ENCODE measurements around the gene RBM20.

RBM20 gene

DNA sequence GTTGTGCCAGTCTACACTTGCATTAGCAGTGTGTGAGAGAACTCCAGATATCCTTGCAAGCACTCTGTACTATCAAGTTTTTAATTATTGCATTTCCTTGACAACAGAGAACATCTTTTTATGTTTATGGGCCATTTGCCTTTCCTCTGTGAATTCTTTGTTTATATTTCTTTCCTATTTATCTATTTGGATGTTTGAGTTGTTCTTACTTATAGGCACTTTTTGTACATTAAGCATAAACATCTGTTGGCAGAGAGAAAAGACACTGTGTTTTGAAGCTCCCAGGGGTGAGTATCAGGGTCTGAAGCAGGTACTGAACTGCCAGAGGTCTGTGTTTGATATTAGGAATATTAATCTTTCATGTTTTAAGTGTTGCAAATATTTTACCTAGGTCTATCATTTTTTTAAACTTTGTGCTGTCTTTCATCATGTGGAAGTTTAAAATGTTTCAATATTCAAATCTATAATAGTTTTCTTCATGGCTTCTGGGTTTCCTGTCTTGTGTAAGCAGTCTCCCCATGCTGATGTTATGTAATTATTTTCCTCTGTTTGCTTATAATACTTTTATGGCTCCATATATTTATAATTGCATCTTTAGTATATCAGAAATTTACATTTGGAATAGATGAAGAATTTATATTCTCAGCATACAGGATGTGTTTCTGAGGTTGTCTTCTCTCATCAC, 209.9 kb downstream of the RBM20 start:
- DNase-seq (ENCODE audit: low spot score) = no peak

DNA sequence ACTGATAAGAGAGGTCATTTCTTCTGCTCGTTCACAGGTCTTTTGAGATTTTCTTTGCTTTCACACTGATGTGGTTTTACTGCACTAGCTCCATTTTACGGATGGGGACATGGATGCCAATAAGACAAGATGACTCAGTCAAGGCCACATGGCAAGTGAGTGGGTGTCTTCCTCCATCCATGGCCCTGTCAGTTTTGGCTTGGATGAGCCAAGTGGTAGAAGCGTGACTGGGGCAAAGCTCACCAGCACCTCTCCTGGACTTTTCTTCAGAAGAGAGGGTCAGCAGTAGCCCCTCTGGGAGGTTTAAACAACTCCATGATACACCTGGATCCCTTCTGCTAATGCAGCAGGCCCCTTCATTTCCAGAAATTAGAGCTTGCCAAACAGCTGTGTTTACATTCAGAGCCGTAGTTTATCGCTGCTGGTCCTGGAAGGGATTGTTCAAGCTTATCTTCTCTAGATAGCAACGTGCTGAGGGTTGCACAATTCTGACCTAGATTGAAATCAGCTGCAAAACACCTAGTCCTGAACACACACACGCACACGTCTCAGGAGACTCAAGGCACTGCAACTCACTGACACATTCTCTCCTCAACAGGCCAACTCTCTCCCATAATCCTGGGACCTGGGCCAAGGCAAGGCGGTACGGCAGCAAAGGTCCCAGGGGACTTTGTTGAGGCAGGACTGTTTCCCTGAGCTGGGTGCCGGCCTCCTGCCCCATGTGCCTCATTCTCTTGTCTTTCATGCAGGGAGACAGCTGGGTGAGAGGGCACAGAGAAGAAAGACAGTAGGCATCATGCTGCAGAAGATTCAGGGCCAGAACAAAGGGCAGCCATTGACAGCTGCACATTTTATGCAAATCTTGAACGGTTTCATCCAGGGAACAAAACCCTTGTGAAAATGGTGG, 213.4 kb downstream of the RBM20 start:
- peak; percentile 85 for DNase-seq (ENCODE audit: low spot score)

- DNase-seq (ENCODE audit: low spot score) = peak; percentile 23
These were observed 214.3 kb downstream of the RBM20 start for GRCh38 chr10:110858297-110858934.

- no peak for DNase-seq (ENCODE audit: low spot score)
These were observed 215.3 kb downstream of the RBM20 start for GRCh38 chr10:110859206-110859972.

GRCh38 chr10:110859973-110860376, 215.8 kb downstream of the RBM20 start:
- DNase-seq (ENCODE audit: low spot score) = peak; percentile 50

DNA sequence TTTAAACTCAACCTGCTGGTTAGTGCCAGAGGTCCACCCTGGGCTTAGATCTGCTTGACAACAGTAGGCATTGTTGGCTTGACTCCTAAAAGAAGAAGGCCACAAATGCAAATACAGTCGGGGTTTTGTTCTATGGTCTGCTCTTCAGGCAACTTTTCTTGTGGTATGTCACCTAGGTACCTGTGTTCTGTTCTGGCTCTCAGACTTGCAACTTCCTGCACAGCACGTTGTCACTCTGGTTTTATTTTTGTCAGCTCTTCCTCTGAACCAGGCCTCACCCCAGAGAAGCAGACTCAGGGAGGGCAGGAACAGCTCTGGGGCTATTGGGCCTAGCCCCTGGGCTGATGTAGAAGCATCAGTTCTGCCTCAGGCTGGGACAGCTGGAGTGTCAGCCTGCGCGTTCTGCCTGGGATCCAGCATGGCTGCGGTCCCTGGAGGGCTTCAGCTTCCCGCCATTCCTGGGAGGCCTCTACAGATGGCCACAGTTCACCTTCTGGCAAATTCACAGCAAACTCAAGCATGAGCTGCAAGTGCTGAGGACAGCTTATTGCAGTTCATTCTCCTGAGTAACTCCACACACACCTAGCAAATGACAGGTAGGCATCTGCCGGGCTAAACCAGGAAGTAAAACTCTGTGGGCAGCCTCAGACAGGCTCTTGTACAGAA, 216.6 kb downstream of the RBM20 start:
- peak; percentile 40 for DNase-seq (ENCODE audit: low spot score)

- DNase-seq (ENCODE audit: low spot score) = no peak
These were observed 217.3 kb downstream of the RBM20 start for GRCh38 chr10:110861476-110861875.

DNA sequence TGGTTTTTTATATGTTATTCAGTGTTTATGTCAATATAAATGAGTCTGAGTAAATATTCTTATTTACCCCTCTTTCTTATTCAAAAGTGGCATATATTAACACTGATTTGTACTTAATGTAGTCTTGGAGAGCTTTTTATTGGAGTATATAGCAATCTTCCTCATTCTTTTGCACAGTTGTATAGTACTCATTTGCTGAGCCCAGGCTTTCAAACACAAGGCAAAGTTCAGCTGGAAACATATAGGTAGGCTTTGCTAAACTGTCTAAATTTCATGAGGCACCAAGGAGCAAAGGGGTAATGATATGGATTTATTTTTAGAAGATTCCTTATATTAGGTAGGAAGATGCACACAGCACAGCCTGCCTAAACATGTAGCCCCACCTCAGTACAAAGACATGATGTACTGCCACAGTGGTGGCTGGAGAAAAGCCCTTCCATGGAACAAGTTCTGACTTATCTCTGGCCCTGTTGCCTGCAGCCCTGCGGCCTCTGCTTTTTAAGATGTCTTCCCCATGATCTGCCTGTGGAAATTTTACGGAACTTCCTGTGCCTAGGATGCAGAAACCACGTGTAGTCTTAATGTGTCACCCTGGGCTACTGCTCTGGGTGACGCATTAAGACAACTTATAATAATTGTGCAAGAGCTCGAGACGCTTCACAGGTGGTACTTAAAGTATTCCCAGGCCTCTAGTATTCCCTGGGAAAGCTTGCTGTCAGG, 218.0 kb downstream of the RBM20 start:
- no peak for DNase-seq (ENCODE audit: low spot score)

GRCh38 chr10:110862961-110863360, 218.8 kb downstream of the RBM20 start:
- DNase-seq (ENCODE audit: low spot score) = no peak

DNA sequence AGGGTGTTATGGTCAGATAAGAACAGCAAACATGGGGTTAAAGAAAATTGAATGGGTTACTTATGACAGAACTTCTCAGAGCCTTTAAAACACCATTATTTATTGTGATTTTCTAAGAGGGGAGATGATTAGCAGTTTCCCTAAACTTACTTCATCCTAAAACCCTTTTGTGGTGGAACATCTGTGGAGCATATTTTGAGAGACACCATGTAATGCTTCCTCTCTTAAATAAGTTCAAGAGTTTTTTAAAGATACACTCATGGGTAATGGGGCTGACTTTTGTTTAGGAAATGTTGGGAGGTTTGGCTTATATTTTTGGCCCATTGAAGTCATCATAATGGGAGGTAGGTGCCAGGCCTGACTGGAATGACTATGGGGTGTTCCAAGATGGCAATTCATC, 219.2 kb downstream of the RBM20 start:
- peak; percentile 62 for DNase-seq (ENCODE audit: low spot score)

DNA sequence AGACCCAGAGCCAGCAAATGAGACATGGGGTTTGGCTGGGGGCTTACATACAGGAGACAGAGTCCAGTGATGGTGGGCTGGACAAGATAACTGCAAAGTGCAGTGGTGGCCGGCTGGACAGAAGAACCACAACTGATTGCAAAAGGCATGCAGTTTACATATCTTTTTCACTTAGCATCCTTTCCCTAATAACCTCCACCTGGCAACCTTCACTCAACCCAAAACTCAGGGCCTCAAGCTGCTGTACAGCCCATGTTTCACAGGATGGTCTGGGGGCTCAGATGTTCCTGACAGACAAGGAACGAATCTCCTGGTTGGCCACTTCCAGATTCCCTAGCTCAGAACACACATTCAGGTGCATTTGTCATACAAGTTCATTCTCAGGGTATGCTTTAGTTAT, 219.8 kb downstream of the RBM20 start:
- no peak for DNase-seq (ENCODE audit: low spot score)

DNA sequence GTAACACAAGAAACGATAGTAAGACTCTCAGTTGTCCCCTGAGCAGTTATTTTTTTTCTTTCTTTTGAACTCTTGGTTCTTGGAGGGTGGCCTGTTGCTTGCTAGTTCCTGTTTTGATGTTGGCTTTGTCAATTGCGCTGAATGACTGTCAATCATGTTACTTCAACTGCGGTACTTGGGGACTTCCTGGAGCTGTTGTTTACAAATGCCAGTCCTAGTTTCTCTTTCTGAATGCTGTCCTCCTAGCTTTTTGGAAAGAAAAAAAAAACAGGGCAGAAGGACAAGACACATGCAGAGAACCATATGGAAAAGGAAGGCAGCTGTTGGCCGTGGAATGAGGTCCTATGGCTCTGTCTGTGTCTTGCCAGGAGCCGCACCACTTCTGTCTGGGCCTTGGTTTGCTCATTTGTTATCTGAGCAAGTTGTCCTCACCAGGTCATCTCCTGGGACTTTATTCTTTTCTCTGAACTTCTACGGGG, 220.6 kb downstream of the RBM20 start:
- peak; percentile 94 for DNase-seq (ENCODE audit: low spot score)

GRCh38 chr10:110865186-110865808, 221.2 kb downstream of the RBM20 start:
- peak; percentile 30 for DNase-seq (ENCODE audit: low spot score)

- peak; percentile 72 for DNase-seq (ENCODE audit: low spot score)
These were observed 221.8 kb downstream of the RBM20 start for GRCh38 chr10:110865809-110866482.

DNA sequence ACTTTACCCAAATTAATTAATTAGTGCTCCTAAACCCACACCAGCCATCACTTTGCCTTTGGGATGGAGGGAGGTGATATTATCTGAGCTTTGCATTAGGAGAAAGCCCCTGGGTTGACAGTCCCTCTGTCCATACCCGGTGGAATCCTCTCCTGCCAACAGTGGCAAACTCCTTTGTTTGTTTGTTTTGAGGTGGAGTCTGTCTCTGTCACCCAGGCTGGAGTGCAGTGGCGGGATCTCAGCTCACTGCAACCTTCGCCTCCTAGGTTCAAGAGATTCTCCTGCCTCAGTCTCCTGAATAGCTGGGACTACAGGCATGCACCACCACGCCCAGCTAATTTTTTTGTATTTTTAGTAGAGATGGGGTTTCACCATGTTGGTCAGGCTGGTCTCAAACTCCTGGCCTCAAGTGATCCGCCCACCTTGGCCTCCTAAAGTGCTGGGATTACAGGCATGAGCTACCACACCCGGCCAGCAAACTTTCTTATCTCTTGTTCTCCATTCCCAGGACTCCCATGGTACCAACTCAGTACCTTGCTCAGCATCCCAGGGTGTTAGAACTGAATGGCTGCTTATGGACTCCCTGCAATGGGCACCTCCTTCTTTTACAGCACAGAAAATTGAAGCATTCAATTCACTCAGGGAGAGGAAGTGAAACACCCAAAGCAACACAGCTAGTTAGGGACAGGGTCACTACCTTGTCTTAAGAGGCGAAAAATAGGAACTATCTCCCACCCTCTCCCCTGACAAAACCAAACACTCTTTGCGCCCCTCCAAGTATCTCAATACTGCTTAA, 223.1 kb downstream of the RBM20 start:
- DNase-seq (ENCODE audit: low spot score) = peak; percentile 86

- DNase-seq (ENCODE audit: low spot score) = no peak
These were observed 223.8 kb downstream of the RBM20 start for GRCh38 chr10:110867807-110868465.

- DNase-seq (ENCODE audit: low spot score) = no peak
These were observed 224.8 kb downstream of the RBM20 start for GRCh38 chr10:110868981-110869380.

DNA sequence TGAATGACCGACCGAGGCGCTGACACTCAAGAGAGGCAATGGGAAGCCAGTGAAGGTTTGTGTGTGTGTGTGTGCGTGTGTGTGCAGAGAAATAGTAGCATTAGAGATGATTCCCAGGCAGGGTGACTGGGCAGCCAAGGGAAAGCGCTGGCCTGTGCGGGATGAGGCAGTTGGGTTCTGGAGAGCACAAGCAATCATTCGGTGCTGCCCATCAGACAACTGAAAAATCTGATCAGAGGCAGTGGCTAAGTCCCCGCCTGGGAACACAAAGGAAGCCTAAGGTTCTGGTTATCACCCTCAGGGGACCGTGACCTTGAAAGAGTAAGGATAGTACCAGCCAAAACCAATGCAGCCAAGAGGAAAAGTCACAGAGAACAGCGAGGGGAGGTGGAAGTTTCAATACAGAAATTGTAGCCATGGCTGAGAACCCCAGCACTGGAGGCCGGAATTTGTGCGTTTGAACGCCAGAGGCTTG, 226.7 kb downstream of the RBM20 start:
- no peak for DNase-seq (ENCODE audit: low spot score)

Data from NAMALWA (cell line).